MM.1S (cell line): ENCODE measurements around the gene TMEM51.

Source experiments
- DNase-seq: peaks from one replicate; pipeline ENCODE4 v3.0.0-alpha.2; 2015
- H2AFZ ChIP-seq: fragments of 300-600 bp; sonication (generic); 2 replicates; pipeline ENCODE4 v1.6.0; 2016; ENCODE audit warnings: antibody characterized with exemption, low read length
- H3F3A ChIP-seq: fragments of 300-600 bp; sonication (generic); 2 replicates; pipeline ENCODE4 v1.6.1; 2016; ENCODE audit warnings: mild to moderate bottlenecking, antibody characterized with exemption, low read length, moderate library complexity, mixed read lengths; ENCODE audit not compliant: insufficient read depth
- H3K27ac ChIP-seq: fragments of 300-600 bp; sonication (generic); 2 replicates; pipeline ENCODE4 v1.5.1; 2016; ENCODE audit warnings: mild to moderate bottlenecking, low read length
- H3K27me3 ChIP-seq: fragments of 300-600 bp; sonication (generic); replicated peaks from 2 replicates; pipeline ENCODE4 v1.6.0; 2016; ENCODE audit warnings: low read length; ENCODE audit not compliant: insufficient read depth
- H3K36me3 ChIP-seq: fragments of 300-600 bp; sonication (generic); replicated peaks from 2 replicates; pipeline ENCODE4 v1.6.1; 2016; ENCODE audit warnings: mild to moderate bottlenecking, low read length, mixed read lengths; ENCODE audit not compliant: insufficient read depth
- H3K4me1 ChIP-seq: fragments of 300-600 bp; sonication (generic); 2 replicates; pipeline ENCODE4 v1.6.1; 2016; ENCODE audit warnings: low read length, mixed read lengths
- H3K4me2 ChIP-seq: fragments of 300-600 bp; sonication (generic); 2 replicates; pipeline ENCODE4 v1.6.0; 2016; ENCODE audit warnings: low read depth, low read length
- H3K4me3 ChIP-seq: fragments of 300-600 bp; sonication (generic); 2 replicates; pipeline ENCODE4 v1.5.1; 2016; ENCODE audit warnings: low read length, mixed read lengths
- H3K79me2 ChIP-seq: fragments of 300-600 bp; sonication (generic); 2 replicates; pipeline ENCODE4 v1.6.1; 2016; ENCODE audit warnings: mixed run types, low read length, mixed read lengths
- H3K9ac ChIP-seq: fragments of 300-600 bp; sonication (generic); 2 replicates; pipeline ENCODE4 v1.6.1; 2016; ENCODE audit warnings: low read length, mixed read lengths
- H3K9me2 ChIP-seq: fragments of 300-600 bp; sonication (generic); replicated peaks from 2 replicates; pipeline ENCODE4 v1.6.1; 2016; ENCODE audit warnings: mild to moderate bottlenecking, low read length, mixed read lengths; ENCODE audit not compliant: insufficient read depth
- H3K9me3 ChIP-seq: fragments of 300-600 bp; sonication (generic); replicated peaks from 2 replicates; pipeline ENCODE4 v1.6.1; 2016; ENCODE audit warnings: mild to moderate bottlenecking, low read length, mixed read lengths; ENCODE audit not compliant: insufficient read depth
- H4K20me1 ChIP-seq: fragments of 300-600 bp; sonication (generic); 2 replicates; pipeline ENCODE4 v1.6.1; 2016; ENCODE audit warnings: mild to moderate bottlenecking, low read length, moderate library complexity, mixed read lengths; ENCODE audit not compliant: insufficient read depth
- EZH2 ChIP-seq: fragments of 300-600 bp; sonication (generic); optimal IDR thresholded peaks from 2 replicates; pipeline ENCODE3; 2017; ENCODE audit warnings: low read depth, mild to moderate bottlenecking, antibody characterized with exemption, low read length, mixed read lengths
- EZH2phosphoT487 ChIP-seq: fragments of 300-600 bp; sonication (generic); IDR thresholded peaks from 2 replicates; pipeline ENCODE4 v1.6.1; 2018; ENCODE audit warnings: antibody characterized with exemption, low read length
- TF ChIP-seq, protein P1 (sequence below): fragments of 300-600 bp; sonication (generic); IDR thresholded peaks from 2 replicates; pipeline ENCODE4 v1.5.1; 2016; ENCODE audit warnings: antibody characterized with exemption, low read length, mixed read lengths

Gene TMEM51

DNA sequence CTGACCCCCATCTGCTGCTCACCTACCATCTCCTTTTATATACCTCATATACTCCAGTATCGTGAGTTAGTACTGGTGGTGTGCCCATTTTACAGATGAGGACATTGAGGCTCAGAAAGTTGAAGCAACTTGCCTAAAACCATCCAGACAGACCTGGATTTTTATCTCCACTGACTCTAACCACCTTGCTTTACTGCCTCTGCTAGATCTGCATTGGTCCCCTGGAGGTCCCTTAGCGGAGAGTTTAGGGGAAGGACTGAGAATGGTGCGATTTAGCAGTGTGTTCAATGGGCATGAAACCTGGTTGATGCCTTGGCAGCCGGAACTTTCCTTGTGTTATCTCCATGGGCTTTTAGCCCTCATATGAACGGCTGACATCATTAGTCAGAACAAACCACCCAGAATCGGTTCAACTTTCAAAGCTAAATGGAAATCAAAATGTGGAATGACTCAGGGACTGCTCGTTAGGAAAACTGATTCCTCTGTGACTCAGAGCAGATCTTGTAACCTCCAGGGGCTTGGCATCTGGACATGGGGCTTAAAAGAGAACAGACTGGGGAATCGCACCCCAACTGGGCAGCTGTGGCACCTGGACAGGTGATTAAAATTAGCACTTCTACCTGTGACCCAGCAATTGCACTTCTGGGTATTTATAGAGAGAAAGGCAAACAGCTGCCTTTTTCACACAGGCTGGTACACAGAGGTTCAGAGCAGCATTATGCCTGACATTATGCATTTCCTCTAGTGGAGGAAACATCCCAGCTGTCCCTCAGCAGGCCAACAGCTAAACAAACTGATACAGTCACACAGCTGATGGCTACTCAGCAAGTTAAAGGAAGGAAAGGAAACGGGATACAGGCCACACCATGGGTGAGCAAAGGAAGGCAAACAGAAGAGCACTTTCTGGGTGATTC, 25.3 kb downstream of the TMEM51 start:
- Histone ChIP-seq H2AFZ (peak overlapping the region; percentile 11; the same call in 1 of the 2 replicates), H3K9me3 (no peaks in the 10 kb centered on the region), H3K9ac (peak overlapping the region; percentile 51), H3K79me2 (peaks cover 43% of the 10 kb centered on the region), H3K36me3 (no peaks in the 10 kb centered on the region), H3K9me2 (no peaks in the 10 kb centered on the region), H4K20me1 (no peaks in the 10 kb centered on the region), H3K27me3 (no peaks in the 10 kb centered on the region), H3K4me2 (peak overlapping the region; percentile 72), H3K27ac (peak overlapping the region; percentile 89), H3F3A (peaks cover 42% of the 10 kb centered on the region), H3K4me3 (peak overlapping the region; percentile 32; the same call in 1 of the 2 replicates), H3K4me1 (peaks cover 59% of the 10 kb centered on the region)
- TF ChIP-seq EZH2phosphoT487 (no peak), EZH2 (no peak)
- TF ChIP-seq, protein P1, sequence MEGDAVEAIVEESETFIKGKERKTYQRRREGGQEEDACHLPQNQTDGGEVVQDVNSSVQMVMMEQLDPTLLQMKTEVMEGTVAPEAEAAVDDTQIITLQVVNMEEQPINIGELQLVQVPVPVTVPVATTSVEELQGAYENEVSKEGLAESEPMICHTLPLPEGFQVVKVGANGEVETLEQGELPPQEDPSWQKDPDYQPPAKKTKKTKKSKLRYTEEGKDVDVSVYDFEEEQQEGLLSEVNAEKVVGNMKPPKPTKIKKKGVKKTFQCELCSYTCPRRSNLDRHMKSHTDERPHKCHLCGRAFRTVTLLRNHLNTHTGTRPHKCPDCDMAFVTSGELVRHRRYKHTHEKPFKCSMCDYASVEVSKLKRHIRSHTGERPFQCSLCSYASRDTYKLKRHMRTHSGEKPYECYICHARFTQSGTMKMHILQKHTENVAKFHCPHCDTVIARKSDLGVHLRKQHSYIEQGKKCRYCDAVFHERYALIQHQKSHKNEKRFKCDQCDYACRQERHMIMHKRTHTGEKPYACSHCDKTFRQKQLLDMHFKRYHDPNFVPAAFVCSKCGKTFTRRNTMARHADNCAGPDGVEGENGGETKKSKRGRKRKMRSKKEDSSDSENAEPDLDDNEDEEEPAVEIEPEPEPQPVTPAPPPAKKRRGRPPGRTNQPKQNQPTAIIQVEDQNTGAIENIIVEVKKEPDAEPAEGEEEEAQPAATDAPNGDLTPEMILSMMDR = no peak
- DNase-seq = peak; percentile 84

DNA sequence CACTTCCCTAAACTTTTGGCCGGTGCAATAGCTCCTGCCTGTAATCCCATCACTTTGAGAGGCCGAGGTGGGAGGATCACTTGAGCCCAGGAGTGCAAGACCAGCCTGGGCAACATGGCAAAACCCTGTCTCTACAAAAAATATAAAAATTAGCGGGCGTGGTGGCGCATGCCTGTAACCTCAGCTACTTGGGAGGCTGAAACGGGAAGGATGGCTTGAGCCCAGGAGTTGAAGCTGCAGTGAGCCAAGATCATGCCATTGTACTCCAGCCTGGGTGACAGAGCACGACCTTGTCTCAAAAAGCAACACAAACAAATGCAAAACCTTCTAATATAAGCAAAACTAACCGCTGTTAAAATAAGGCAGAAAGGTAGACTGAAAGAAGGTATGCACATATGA, 25.9 kb downstream of the TMEM51 start:
- DNase-seq = no peak
- Histone ChIP-seq H3K27ac (peak overlapping the region; percentile 89), H2AFZ (peak overlapping the region; percentile 11; the same call in 1 of the 2 replicates), H4K20me1 (no peaks in the 10 kb centered on the region), H3K36me3 (no peaks in the 10 kb centered on the region), H3K4me1 (peaks cover 58% of the 10 kb centered on the region), H3K79me2 (peaks cover 43% of the 10 kb centered on the region), H3K27me3 (no peaks in the 10 kb centered on the region), H3K9ac (peak overlapping the region; percentile 51; the same call in 1 of the 2 replicates), H3F3A (peaks cover 35% of the 10 kb centered on the region), H3K9me2 (no peaks in the 10 kb centered on the region), H3K4me3 (no peak overlapping the region), H3K9me3 (no peaks in the 10 kb centered on the region), H3K4me2 (peak overlapping the region; percentile 72; the same call in 1 of the 2 replicates)
- TF ChIP-seq, protein P1 = no peak
- TF ChIP-seq EZH2phosphoT487 (no peak), EZH2 (no peak)

DNA sequence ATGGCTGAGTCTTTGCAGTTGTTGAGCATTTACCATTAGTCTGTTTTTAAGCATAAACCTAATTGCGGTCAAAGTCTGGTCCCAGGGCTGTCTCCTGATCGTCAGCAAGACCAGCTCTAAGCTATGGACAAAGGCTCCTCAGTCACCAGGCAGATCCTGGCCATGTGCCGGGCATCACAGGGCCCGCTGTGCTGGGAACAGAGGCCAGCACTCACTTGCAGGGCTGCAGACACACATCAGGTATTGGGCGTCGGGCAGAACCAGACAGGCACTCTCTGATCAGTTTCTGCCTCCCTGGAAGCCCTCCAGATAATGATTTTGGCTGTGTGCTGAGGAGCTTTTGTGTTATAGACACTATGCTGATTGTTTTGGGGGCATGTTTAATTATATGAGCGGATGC, 26.6 kb downstream of the TMEM51 start:
- no peak overlapping the region for H3K4me2 ChIP-seq

More for the DNA sequence above, 26.6 kb downstream of the TMEM51 start:
- H3K27me3 ChIP-seq = no peaks in the 10 kb centered on the region
- H4K20me1 ChIP-seq = no peaks in the 10 kb centered on the region
- H3K9me2 ChIP-seq = no peaks in the 10 kb centered on the region
- H3K9ac ChIP-seq = no peak overlapping the region
- H3K36me3 ChIP-seq = no peaks in the 10 kb centered on the region
- DNase-seq = no peak
- peaks cover 53% of the 10 kb centered on the region for H3K4me1 ChIP-seq
- no peak overlapping the region for H3K4me3 ChIP-seq
- H3K79me2 ChIP-seq = peaks cover 39% of the 10 kb centered on the region
- H3K9me3 ChIP-seq = no peaks in the 10 kb centered on the region
- peaks cover 32% of the 10 kb centered on the region for H3F3A ChIP-seq
- H2AFZ ChIP-seq = no peak overlapping the region
- no peak overlapping the region; the same call in 1 of the 2 replicates for H3K27ac ChIP-seq
- TF ChIP-seq, protein P1 = no peak
- no peak for TF ChIP-seq EZH2phosphoT487
- no peak for TF ChIP-seq EZH2
